ENCODE measurements around the gene GALNTL6. TPM values are rescaled to one million over a fixed set of nuclear protein-coding genes. Genes with fewer than 3 reads are reported as not detected.

The GALNTL6 gene
- polyA plus RNA-seq, 1 donor (not counting 4 experiments of a cell fraction or from before 2014, with no cell fraction given) = not detected

DNA sequence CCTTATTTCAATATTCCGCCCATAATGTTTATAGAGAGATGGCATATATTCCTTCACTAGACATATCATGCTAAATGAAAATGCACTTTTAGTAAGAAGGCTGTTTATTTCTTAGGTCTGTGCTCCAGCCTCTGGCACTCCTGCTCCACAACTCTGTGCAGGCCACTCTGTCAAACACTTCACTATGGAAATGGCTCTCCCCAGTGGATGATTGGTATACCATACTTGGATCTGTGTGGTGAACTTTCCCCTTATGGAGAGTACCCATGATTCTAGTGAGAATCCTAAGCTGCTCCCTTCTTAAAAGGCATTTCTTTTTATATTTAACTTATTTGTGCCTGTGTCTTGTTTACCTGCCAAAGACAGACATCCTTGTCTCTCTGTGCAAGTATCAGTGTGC is 875.3 kb downstream of the GALNTL6 start:
- Histone ChIP-seq H3K27me3 (ENCODE audit: control insufficient read depth, extremely low read depth, insufficient read depth, low read length) (no peaks in the 10 kb centered on the region), H3K4me1 (ENCODE audit: control insufficient read depth, extremely low read depth, insufficient read depth, low read length) (no peaks in the 10 kb centered on the region), H2AFZ (ENCODE audit: control insufficient read depth, low read length) (no peak overlapping the region), H3K9me1 (ENCODE audit: control insufficient read depth, extremely low read depth, insufficient read depth, low read length) (no peaks in the 10 kb centered on the region), H3K36me3 (ENCODE audit: control insufficient read depth in 2 of 2, extremely low read depth in 1 of 2, insufficient read depth in 2 of 2, low read length in 2 of 2) (no peaks in the 10 kb centered on the region), H3K9ac (ENCODE audit: control insufficient read depth, extremely low read depth, insufficient read depth, low read length) (no peak overlapping the region), H3K4me2 (ENCODE audit: control insufficient read depth, extremely low read depth, insufficient read depth, low read depth, low read length) (no peak overlapping the region), H3K27ac (ENCODE audit: control insufficient read depth, insufficient read depth, low read length) (no peak overlapping the region), H3K79me2 (ENCODE audit: control insufficient read depth, insufficient read depth, low read length) (no peaks in the 10 kb centered on the region), H4K20me1 (ENCODE audit: control insufficient read depth, extremely low read depth, insufficient read depth, low read length) (no peaks in the 10 kb centered on the region), H3K4me3 (ENCODE audit: control insufficient read depth in 2 of 3, extremely low read depth in 1 of 3, insufficient read depth in 2 of 3, low read depth in 1 of 3, low read length in 3 of 3) (no peak overlapping the region), H3K9me3 (ENCODE audit: control insufficient read depth, low read depth, low read length) (no peaks in the 10 kb centered on the region)
- DNase-seq (ENCODE audit: low read depth, low spot score) (no peak), FAIRE-seq (no peak)
- dilution Hi-C loops (cut with MboI; ENCODE audit: extremely low pct_ligation_motif_present, low sequenced_read_pairs) = no loop called here
- no peak for TF ChIP-seq EZH2 (IDR thresholded peaks at IDR 0.05; ENCODE audit: low read length)
- TF ChIP-seq, protein P1, sequence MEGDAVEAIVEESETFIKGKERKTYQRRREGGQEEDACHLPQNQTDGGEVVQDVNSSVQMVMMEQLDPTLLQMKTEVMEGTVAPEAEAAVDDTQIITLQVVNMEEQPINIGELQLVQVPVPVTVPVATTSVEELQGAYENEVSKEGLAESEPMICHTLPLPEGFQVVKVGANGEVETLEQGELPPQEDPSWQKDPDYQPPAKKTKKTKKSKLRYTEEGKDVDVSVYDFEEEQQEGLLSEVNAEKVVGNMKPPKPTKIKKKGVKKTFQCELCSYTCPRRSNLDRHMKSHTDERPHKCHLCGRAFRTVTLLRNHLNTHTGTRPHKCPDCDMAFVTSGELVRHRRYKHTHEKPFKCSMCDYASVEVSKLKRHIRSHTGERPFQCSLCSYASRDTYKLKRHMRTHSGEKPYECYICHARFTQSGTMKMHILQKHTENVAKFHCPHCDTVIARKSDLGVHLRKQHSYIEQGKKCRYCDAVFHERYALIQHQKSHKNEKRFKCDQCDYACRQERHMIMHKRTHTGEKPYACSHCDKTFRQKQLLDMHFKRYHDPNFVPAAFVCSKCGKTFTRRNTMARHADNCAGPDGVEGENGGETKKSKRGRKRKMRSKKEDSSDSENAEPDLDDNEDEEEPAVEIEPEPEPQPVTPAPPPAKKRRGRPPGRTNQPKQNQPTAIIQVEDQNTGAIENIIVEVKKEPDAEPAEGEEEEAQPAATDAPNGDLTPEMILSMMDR (optimal IDR thresholded peaks at IDR 0.05 in 1 of 3, IDR thresholded peaks at IDR 0.05 in 1 of 3, conservative IDR thresholded peaks at IDR 0.05 in 1 of 3; ENCODE audit: extremely low read depth in 1 of 3, insufficient read depth in 2 of 3, low read length in 3 of 3) = no peak

DNA sequence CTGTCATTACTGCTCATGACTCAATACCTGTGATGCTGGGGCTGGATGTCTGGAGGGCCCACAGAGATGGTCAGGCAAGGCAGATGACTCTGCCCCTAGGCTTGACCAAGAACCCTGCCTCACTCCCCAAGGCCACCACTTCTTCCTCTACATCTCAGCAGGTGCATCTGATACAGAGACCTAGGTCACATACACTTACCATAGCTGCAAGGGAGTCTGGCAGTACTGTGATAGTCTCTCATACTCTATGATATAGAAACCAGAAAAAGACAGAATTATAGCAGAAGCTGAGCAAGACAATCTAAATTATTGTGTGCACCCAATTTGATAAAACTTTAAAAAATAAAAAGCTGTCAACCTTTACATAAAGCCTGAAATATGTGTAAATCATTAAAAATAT is 878.3 kb downstream of the GALNTL6 start:
- Histone ChIP-seq H3K4me2 (ENCODE audit: control insufficient read depth, extremely low read depth, insufficient read depth, low read depth, low read length) (no peak overlapping the region), H3K4me3 (ENCODE audit: control insufficient read depth in 2 of 3, extremely low read depth in 1 of 3, insufficient read depth in 2 of 3, low read depth in 1 of 3, low read length in 3 of 3) (no peak overlapping the region), H4K20me1 (ENCODE audit: control insufficient read depth, extremely low read depth, insufficient read depth, low read length) (no peaks in the 10 kb centered on the region), H3K4me1 (ENCODE audit: control insufficient read depth, extremely low read depth, insufficient read depth, low read length) (no peaks in the 10 kb centered on the region), H3K27ac (ENCODE audit: control insufficient read depth, insufficient read depth, low read length) (no peak overlapping the region), H3K9ac (ENCODE audit: control insufficient read depth, extremely low read depth, insufficient read depth, low read length) (no peak overlapping the region), H3K27me3 (ENCODE audit: control insufficient read depth, extremely low read depth, insufficient read depth, low read length) (no peaks in the 10 kb centered on the region), H3K79me2 (ENCODE audit: control insufficient read depth, insufficient read depth, low read length) (no peaks in the 10 kb centered on the region), H2AFZ (ENCODE audit: control insufficient read depth, low read length) (no peak overlapping the region), H3K9me1 (ENCODE audit: control insufficient read depth, extremely low read depth, insufficient read depth, low read length) (no peaks in the 10 kb centered on the region), H3K9me3 (ENCODE audit: control insufficient read depth, low read depth, low read length) (no peaks in the 10 kb centered on the region), H3K36me3 (ENCODE audit: control insufficient read depth in 2 of 2, extremely low read depth in 1 of 2, insufficient read depth in 2 of 2, low read length in 2 of 2) (no peaks in the 10 kb centered on the region)
- TF ChIP-seq EZH2 (IDR thresholded peaks at IDR 0.05; ENCODE audit: low read length) = no peak
- TF ChIP-seq, protein P1 (optimal IDR thresholded peaks at IDR 0.05 in 1 of 3, IDR thresholded peaks at IDR 0.05 in 1 of 3, conservative IDR thresholded peaks at IDR 0.05 in 1 of 3; ENCODE audit: extremely low read depth in 1 of 3, insufficient read depth in 2 of 3, low read length in 3 of 3) = no peak
- dilution Hi-C loops (cut with MboI; ENCODE audit: extremely low pct_ligation_motif_present, low sequenced_read_pairs) = no loop called here
- DNase-seq (ENCODE audit: low read depth, low spot score) (no peak), FAIRE-seq (no peak)

All from keratinocyte (primary cell).